Left forelimb (tissue), 1 donor: ENCODE results near the gene KRTAP10-10.
"Not testable (repeated sequence)": the region's sequence is repeated elsewhere in the genome, so short reads cannot be mapped to it uniquely, and the experiment has no call there.

Source experiments
- DNase-seq: peaks from one replicate; pipeline ENCODE4 v3.0.0-alpha.2; 2018; ENCODE audit warnings: low spot score

Gene KRTAP10-10, protein sequence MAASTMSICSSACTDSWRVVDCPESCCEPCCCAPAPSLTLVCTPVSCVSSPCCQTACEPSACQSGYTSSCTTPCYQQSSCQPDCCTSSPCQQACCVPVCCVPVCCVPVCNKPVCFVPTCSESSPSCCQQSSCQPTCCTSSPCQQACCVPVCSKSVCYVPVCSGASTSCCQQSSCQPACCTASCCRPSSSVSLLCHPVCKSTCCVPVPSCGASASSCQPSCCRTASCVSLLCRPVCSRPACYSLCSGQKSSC

GRCh38 chr21:44637018-44637850 is at the start of gene KRTAP10-10:
Gene KRTAP10-10 (plus strand): TSS chr21:44637356. CDS start chr21:44637418, 62 bp downstream.
- no peak for DNase-seq

DNA sequence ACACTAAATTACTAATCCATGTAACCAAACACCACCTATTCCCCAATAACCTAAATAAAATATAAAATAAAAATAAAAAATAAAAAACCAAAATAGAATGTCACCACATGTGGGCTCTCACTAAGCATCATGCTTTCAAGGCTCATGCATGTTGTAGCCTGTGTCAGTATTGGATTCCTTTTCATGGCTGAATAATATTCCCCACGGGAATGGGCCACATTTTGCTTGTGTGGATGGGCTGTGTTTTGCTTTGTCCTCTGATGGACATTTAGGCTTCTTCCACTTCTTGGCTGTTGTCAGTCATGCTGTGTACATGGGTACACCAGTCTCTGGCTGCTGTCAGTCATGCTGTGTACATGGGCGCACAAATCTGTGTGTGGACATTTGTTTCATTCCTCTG is 48.1 kb upstream of the KRTAP10-10 start:
- no peak for DNase-seq

DNA sequence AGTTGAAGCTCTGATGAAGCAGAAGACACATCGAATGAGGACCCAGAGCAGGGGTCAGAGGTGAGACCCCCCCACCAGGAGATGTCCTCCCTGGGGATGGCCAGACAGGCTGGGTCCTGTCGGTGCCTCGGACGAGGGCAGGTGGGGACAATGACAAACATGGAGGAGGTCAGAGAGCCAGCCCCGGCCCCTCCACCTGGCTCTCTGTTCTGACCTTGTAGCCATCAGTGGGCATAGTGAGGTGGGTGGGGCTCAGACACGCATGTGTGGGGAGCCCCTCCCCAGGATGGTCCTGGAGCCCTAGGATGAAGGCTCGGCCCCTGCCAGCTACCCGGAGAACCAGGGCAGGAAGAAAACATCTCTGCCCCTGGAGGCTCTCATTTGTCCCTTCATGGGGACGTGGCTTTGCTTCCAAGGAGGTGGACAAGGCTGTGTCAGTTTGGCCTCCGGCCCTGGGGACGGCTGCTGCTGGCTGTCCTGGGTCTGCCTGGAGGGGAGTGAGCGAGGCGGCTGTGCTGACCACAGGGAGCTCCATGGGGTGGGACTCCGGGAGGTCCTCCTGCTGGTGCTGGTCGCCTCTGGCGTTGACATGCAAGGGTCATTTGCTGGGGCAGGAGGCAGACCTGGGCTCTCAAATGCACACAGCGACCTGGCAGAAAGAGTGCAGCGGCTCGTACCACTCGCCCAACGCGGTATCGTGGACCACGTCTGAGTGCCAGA is 47.4 kb upstream of the KRTAP10-10 start:
- no peak for DNase-seq

GRCh38 chr21:44590311-44590721 is 46.8 kb upstream of the KRTAP10-10 start:
- DNase-seq = no peak

- DNase-seq = not testable (repeated sequence)
These were observed 46.0 kb upstream of the KRTAP10-10 start for GRCh38 chr21:44590897-44591800.

- not testable (repeated sequence) for DNase-seq
These were observed 45.4 kb upstream of the KRTAP10-10 start for GRCh38 chr21:44591801-44592130.

DNA sequence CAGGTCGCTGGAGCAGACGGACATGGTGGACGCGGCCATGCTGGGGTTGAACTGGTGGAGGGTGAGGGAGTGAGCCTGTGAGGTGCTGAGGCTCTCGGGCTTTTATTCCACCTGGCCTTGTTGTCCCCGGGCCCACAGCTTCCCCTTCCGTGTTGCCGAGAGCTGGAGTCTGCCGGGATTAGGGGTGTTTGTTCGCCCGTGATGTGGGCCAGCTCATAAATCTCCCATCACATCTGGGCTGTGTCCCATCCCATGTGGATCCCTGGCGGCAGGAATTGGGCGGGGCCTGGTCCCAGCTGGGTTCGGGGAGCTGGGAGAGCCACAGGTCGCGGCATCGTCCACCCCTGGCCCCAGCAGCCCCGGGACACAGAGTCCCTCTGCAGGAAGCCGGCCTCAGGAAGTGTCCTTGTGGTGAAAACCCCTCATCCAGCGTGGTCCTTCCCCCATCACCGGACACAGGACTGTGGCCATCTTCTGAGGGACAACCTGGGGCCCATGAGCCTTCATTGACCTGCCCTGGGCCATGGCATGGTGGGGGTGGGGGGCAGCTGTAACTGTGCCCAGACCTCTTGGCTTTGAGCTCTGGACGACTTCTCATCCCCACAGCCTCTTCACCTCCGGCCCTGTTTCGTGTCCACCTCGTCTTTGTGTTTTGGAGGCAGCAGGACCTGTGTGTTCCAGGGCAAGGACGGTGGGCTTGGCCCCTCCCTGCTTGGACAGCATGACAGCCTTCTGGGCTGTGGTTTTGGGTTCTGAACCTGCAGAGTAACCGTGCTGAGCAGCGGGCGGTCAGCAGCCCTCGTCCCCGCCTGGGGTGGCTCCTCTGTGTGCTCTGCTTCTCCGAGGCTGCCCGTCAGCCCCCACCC is 44.5 kb upstream of the KRTAP10-10 start, which contains the start of gene KRTAP10-6:
Gene KRTAP10-6, minus strand, starts transcription at position 60 of the 866 bp plus-strand sequence. Its CDS starts 21 bp downstream, at position 39.
- DNase-seq = peak; percentile 63

- DNase-seq = no peak
These were observed 43.4 kb upstream of the KRTAP10-10 start for GRCh38 chr21:44593598-44594405.

DNA sequence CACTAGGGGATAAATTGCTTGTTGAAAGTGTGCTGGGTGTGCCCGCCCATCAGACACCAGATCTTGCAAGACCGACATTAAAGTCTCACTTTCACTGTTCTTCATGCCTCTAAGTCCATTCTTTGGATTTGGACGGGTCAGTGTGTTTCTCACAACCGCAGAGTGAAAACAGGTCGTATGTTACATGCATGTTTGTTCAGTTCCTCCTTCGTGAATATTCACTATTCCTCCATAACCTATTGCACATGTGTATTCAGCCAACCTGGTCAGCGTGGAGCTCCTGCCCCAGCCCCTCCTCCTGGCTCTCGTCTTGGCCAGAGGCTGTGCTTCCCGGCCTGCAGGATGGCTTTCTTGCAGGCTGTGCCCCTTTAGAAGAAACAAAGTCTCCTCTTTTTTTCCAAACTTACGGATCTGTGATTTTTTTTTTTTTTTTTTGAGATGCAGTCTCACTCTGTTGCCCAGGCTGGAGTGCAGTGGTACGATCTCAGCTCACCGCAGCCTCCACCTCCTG is 42.7 kb upstream of the KRTAP10-10 start:
- no peak for DNase-seq

DNA sequence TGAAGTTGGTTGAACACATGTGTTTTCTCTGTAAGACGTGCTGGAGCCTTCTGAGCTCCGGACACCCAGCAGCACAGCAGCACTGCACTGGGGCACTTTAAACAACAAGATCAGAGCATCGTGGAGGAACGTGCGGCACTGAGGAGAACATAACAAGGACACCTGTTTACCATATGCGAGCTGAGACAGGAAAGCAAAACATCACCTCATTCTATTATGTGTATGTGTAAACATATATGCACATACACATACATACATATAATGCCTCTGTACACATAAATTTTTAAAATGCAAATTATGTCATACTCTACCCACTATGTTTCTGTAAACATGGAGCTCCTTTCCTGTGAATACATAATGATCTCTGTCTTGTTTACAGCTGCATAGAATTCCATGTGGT is 41.6 kb upstream of the KRTAP10-10 start:
- DNase-seq = no peak

DNA sequence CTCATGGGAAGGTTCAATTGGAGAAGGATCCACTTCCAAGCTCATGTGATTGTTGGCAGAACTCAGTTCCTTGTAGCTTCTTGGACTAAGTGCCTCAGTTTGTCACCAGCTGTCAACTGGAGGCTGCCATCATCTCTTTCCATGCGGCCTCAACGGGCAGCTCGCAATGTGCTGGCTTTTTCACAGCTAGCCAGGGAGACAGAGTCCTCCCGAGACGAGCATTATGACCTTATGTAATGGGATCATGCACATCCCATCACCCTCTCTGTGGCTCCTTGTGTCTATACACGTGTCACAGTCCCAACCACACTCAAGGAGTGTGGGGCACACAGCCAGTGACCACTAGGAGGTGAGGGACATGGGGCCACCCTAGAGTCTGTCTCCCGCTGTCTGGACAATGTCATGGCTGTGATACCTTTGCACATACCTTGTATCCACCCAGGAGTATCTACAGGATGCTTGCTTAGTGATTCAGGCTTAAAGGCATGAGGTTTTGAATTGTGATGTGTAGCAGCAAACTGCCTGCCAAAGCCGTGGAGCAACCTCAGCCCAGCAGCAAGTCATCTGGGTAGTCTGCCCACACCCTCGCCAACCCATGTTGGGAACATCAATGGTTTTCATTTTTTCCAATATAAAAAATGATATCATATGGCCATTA is 41.0 kb upstream of the KRTAP10-10 start:
- DNase-seq = no peak

- DNase-seq = no peak
These were observed 39.1 kb upstream of the KRTAP10-10 start for GRCh38 chr21:44598061-44598460.

GRCh38 chr21:44599264-44600029 is 37.7 kb upstream of the KRTAP10-10 start:
- DNase-seq = no peak

DNA sequence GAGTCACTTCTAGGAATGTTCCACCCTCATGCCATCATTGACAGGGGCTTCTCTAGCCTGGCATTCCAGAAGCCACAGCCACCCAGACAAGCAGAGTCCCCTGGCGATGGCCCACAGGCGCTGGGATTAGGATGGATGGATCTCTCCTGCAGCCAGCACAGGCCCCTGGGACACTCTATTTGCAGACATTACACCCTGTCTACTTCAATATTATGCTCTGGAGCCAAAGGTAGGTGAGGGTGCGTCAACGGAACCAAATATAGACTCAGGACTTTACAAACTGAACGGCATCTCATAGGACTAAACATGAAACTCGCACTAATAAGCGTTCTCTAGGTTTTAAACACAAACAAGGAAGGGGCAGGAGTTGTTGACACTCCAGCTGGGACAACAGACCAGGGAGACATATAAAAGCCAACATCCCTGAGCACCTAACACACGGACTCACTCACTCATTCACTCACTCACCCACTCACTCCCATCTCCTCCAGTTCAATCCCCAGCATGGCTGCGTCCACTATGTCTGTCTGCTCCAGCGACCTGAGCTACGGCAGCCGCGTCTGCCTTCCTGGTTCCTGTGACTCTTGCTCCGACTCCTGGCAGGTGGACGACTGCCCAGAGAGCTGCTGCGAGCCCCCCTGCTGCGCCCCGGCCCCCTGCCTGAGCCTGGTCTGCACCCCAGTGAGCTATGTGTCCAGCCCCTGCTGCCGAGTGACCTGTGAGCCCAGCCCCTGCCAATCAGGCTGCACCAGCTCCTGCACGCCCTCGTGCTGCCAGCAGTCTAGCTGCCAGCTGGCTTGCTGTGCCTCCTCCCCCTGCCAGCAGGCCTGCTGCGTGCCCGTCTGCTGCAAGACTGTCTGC is 36.8 kb upstream of the KRTAP10-10 start, which contains the start of gene KRTAP10-7:
Gene KRTAP10-7, plus strand, starts transcription at position 480 of the 861 bp plus-strand sequence. Its CDS starts 25 bp downstream, at position 505.
- not testable (repeated sequence) for DNase-seq

- DNase-seq = not testable (repeated sequence)
These were observed 36.1 kb upstream of the KRTAP10-10 start for GRCh38 chr21:44601091-44601490.

- DNase-seq = no peak
These were observed 35.3 kb upstream of the KRTAP10-10 start for GRCh38 chr21:44601596-44602462.
